Measurements from ENCODE around the gene HACD3. TPM values are rescaled to one million over a fixed set of nuclear protein-coding genes. Genes with fewer than 3 reads are reported as not detected.
A peak's percentile ranks its signal among the peaks of the same experiment; 100 is the strongest.

The HACD3 gene
- total and polyA plus RNA-seq, 2 of the 13 experiments (the other 11 are each of a cell fraction or from before 2014, with no cell fraction given): 73.6 to 161 TPM

DNA sequence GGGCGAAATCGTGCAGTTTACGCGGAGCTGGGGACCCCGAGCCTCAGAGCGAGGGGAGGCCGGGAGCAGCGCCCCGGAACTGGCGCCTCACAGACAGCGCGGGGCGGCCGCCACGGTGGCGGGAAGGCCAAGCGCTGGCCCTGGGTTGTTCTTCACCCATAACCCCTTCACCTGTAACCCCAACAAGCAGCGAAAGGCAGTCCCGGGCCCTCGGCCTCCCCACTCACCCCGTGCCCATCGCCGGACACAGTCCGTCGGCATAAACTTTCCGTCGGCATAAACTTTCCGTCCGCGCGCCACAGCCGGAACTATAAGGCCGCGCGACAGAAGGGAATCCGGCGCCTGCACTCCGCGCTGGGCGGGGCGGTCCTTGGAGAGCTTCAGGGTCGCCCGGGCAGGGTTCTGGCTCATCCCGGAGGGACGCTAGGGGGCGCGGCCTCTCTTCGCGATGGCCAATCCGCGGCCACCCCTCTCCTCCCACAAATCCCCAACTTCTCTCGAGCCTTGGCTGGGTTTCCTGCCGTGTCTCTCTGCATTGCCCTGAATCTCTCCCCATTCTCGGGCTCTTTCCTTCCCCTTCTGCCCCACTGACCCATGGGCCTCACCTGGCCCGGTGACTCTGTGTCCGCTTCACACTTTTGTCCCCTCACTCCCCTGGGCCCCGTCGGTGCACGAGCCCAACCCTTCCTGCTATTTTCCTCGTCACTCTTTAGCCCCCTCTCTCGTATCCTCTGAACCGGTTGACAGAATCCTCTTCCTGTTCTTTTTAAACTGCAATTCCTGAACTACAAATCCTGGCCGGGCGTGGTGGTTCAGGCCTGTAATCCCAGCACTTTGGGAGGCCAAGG, 80.8 kb downstream of the HACD3 start, which contains the start of gene INTS14 (continued):
- TF ChIP-seq ZBTB42 (CRISPR knock-in tag; IDR thresholded peaks at IDR 0.05) (no peak), FUBP1 (CRISPR knock-in tag; IDR thresholded peaks at IDR 0.05; ENCODE audit: borderline replicate concordance) (no peak; the same call in 1 of the 2 replicates), PHF20 (CRISPR knock-in tag; IDR thresholded peaks at IDR 0.05) (peak; percentile 94), TP53 (CRISPR knock-in tag; conservative IDR thresholded peaks at IDR 0.05) (no peak; the same call in 1 of the 2 replicates), BCL6 (CRISPR knock-in tag; IDR thresholded peaks at IDR 0.05) (peak; percentile 82), ZKSCAN5 (CRISPR knock-in tag; IDR thresholded peaks at IDR 0.05) (no peak), ZNF589 (CRISPR knock-in tag; conservative IDR thresholded peaks at IDR 0.05) (peak; percentile 83; the same call in 1 of the 2 replicates), THAP11 (CRISPR knock-in tag; IDR thresholded peaks at IDR 0.05) (peak; percentile 95), CC2D1A (CRISPR knock-in tag; IDR thresholded peaks at IDR 0.05) (no peak), TCF7L2 (IDR thresholded peaks at IDR 0.05; ENCODE audit: low read depth, low read length) (no peak), ZNF142 (CRISPR knock-in tag; IDR thresholded peaks at IDR 0.05) (peak; percentile 54; the same call in 1 of the 2 replicates), ZNF678 (CRISPR knock-in tag; IDR thresholded peaks at IDR 0.05) (0 out of 2 replicates have a peak, but pooled peaks have one; percentile 75)
- TF ChIP-seq, protein P1, sequence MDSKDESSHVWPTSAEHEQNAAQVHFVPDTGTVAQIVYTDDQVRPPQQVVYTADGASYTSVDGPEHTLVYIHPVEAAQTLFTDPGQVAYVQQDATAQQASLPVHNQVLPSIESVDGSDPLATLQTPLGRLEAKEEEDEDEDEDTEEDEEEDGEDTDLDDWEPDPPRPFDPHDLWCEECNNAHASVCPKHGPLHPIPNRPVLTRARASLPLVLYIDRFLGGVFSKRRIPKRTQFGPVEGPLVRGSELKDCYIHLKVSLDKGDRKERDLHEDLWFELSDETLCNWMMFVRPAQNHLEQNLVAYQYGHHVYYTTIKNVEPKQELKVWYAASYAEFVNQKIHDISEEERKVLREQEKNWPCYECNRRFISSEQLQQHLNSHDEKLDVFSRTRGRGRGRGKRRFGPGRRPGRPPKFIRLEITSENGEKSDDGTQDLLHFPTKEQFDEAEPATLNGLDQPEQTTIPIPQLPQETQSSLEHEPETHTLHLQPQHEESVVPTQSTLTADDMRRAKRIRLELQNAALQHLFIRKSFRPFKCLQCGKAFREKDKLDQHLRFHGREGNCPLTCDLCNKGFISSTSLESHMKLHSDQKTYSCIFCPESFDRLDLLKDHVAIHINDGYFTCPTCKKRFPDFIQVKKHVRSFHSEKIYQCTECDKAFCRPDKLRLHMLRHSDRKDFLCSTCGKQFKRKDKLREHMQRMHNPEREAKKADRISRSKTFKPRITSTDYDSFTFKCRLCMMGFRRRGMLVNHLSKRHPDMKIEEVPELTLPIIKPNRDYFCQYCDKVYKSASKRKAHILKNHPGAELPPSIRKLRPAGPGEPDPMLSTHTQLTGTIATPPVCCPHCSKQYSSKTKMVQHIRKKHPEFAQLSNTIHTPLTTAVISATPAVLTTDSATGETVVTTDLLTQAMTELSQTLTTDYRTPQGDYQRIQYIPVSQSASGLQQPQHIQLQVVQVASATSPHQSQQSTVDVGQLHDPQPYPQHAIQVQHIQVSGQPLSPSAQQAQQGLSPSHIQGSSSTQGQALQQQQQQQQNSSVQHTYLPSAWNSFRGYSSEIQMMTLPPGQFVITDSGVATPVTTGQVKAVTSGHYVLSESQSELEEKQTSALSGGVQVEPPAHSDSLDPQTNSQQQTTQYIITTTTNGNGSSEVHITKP (CRISPR knock-in tag; IDR thresholded peaks at IDR 0.05; ENCODE audit: low read depth): peak; percentile 91

Measured in HepG2 (cell line).